HAP-1 (cell line): ENCODE results near the gene TJAP1.
"Not testable (repeated sequence)": the region's sequence is repeated elsewhere in the genome, so short reads cannot be mapped to it uniquely, and the experiment has no call there.

Experiments used
- DNase-seq, 2 experiments: peaks; one replicate each; pipeline ENCODE4 v3.0.0-alpha.2; 2016 to 2020; ENCODE audit warnings: low spot score in 2 of 2
- H3K27me3 ChIP-seq: fragments of 250-450 bp; sonication (Bioruptor Pico); 2 replicates; pipeline ENCODE4 v1.5.1; 2020; ENCODE audit warnings: low read depth, mild to moderate bottlenecking, moderate library complexity
- H3K36me3 ChIP-seq: fragments of 250-450 bp; sonication (Bioruptor Pico); replicated peaks from 2 replicates; pipeline ENCODE4 v1.5.1; 2020; ENCODE audit warnings: mild to moderate bottlenecking
- H3K4me1 ChIP-seq: fragments of 250-450 bp; sonication (Bioruptor Pico); 2 replicates; pipeline ENCODE4 v1.5.1; 2020; ENCODE audit warnings: mild to moderate bottlenecking
- H3K4me3 ChIP-seq: fragments of 250-450 bp; sonication (Bioruptor Pico); 2 replicates; pipeline ENCODE4 v1.5.1; 2020; ENCODE audit warnings: mild to moderate bottlenecking, moderate library complexity
- H3K9me3 ChIP-seq: fragments of 250-450 bp; sonication (Bioruptor Pico); 2 replicates; pipeline ENCODE4 v1.5.1; 2020; ENCODE audit warnings: mild to moderate bottlenecking, moderate library complexity
- in situ Hi-C: fragments of 300-500 bp; cut with MboI; formaldehyde crosslinking; loops from 3 replicates; pipeline ENCODE4 v1.14.3; 2020; ENCODE audit warnings: low sequenced_read_pairs, inconsistent platforms, mixed read lengths

Gene TJAP1

GRCh38 chr6:43495409-43495941, 18.1 kb downstream of the TJAP1 start:
- in situ Hi-C loops, result no loop called here
- peaks cover 23% of the 10 kb centered on the region for H3K36me3 ChIP-seq

GRCh38 chr6:43496370-43497128, 19.2 kb downstream of the TJAP1 start:
- Histone ChIP-seq H3K36me3 (peaks cover 32% of the 10 kb centered on the region), H3K27me3 (no peaks in the 10 kb centered on the region), H3K4me1 (no peaks in the 10 kb centered on the region), H3K9me3 (no peaks in the 10 kb centered on the region), H3K4me3 (no peak overlapping the region)
- in situ Hi-C loops, result no loop called here
- peak in 1 of 2 experiments; percentile 35 for DNase-seq

More at GRCh38 chr6:43495409-43495941, 18.1 kb downstream of the TJAP1 start:
- Histone ChIP-seq H3K9me3 (no peaks in the 10 kb centered on the region), H3K4me3 (no peak overlapping the region), H3K4me1 (no peaks in the 10 kb centered on the region), H3K27me3 (no peaks in the 10 kb centered on the region)
- no peak for DNase-seq

GRCh38 chr6:43497129-43497396, 19.7 kb downstream of the TJAP1 start:
- Histone ChIP-seq H3K4me1 (no peaks in the 10 kb centered on the region), H3K27me3 (no peaks in the 10 kb centered on the region), H3K4me3 (no peak overlapping the region), H3K36me3 (peaks cover 33% of the 10 kb centered on the region), H3K9me3 (no peaks in the 10 kb centered on the region)
- in situ Hi-C loops, result no loop called here
- no peak for DNase-seq

- in situ Hi-C loops, result no loop called here
These were observed 20.3 kb downstream of the TJAP1 start for GRCh38 chr6:43497689-43498088.

GRCh38 chr6:43498291-43498690, 20.9 kb downstream of the TJAP1 start:
- H3K36me3 ChIP-seq, result peaks cover 42% of the 10 kb centered on the region
- DNase-seq, H3K4me1 ChIP-seq, H3K9me3 ChIP-seq, H3K4me3 ChIP-seq, in situ Hi-C loops, H3K27me3 ChIP-seq: not testable (repeated sequence)

More at GRCh38 chr6:43497689-43498088, 20.3 kb downstream of the TJAP1 start:
- Histone ChIP-seq H3K9me3 (no peaks in the 10 kb centered on the region), H3K4me1 (no peaks in the 10 kb centered on the region), H3K36me3 (peaks cover 38% of the 10 kb centered on the region), H3K4me3 (no peak overlapping the region), H3K27me3 (no peaks in the 10 kb centered on the region)
- no peak for DNase-seq

- H3K9me3 ChIP-seq, result no peaks in the 10 kb centered on the region
- no peaks in the 10 kb centered on the region for H3K27me3 ChIP-seq
- in situ Hi-C loops, result no loop called here
- no peak for DNase-seq
- H3K36me3 ChIP-seq, result peaks cover 47% of the 10 kb centered on the region
- no peak overlapping the region for H3K4me3 ChIP-seq
- no peaks in the 10 kb centered on the region for H3K4me1 ChIP-seq
These were observed 21.9 kb downstream of the TJAP1 start for GRCh38 chr6:43499028-43499815.

GRCh38 chr6:43500921-43501320, 23.6 kb downstream of the TJAP1 start:
- Histone ChIP-seq H3K9me3 (no peaks in the 10 kb centered on the region), H3K4me3 (no peak overlapping the region), H3K27me3 (no peaks in the 10 kb centered on the region), H3K4me1 (no peaks in the 10 kb centered on the region), H3K36me3 (peaks cover 52% of the 10 kb centered on the region)
- no peak for DNase-seq
- in situ Hi-C loops, result loop anchor here (10.0 kb wide), 1 partner anchor 146 kb away; no protein-coding TSS in a partner anchor

- Histone ChIP-seq H3K4me1 (no peaks in the 10 kb centered on the region), H3K27me3 (no peaks in the 10 kb centered on the region), H3K4me3 (no peak overlapping the region), H3K9me3 (no peaks in the 10 kb centered on the region), H3K36me3 (peaks cover 53% of the 10 kb centered on the region)
- no peak for DNase-seq
- in situ Hi-C loops, result loop anchor here (10.0 kb wide), 1 partner anchor 148 kb away; no protein-coding TSS in a partner anchor
These were observed 25.3 kb downstream of the TJAP1 start for GRCh38 chr6:43502666-43503065.

- in situ Hi-C loops, result loop anchor here (10.0 kb wide), 1 partner anchor 149 kb away; no protein-coding TSS in a partner anchor
- no peak overlapping the region for H3K4me3 ChIP-seq
- no peaks in the 10 kb centered on the region for H3K4me1 ChIP-seq
- no peaks in the 10 kb centered on the region for H3K9me3 ChIP-seq
- DNase-seq, result no peak
- peaks cover 49% of the 10 kb centered on the region for H3K36me3 ChIP-seq
- no peaks in the 10 kb centered on the region for H3K27me3 ChIP-seq
These were observed 26.1 kb downstream of the TJAP1 start for GRCh38 chr6:43503443-43503842.

- in situ Hi-C loops, result loop anchor here (5.0 to 10.0 kb wide), 2 partner anchors 150 to 243 kb away; no protein-coding TSS in a partner anchor
- no peaks in the 10 kb centered on the region for H3K9me3 ChIP-seq
These were observed 27.6 kb downstream of the TJAP1 start for GRCh38 chr6:43504756-43505593.

GRCh38 chr6:43505718-43506117, 28.3 kb downstream of the TJAP1 start:
- no peaks in the 10 kb centered on the region for H3K9me3 ChIP-seq
- H3K27me3 ChIP-seq, result no peaks in the 10 kb centered on the region
- peaks cover 31% of the 10 kb centered on the region for H3K36me3 ChIP-seq
- peaks cover 6% of the 10 kb centered on the region; the same call in 1 of the 2 replicates for H3K4me1 ChIP-seq
- H3K4me3 ChIP-seq, result no peak overlapping the region
- in situ Hi-C loops, result loop anchor here (5.0 to 10.0 kb wide), 2 partner anchors 151 to 243 kb away; no protein-coding TSS in a partner anchor
- no peak for DNase-seq

More at GRCh38 chr6:43504756-43505593, 27.6 kb downstream of the TJAP1 start:
- Histone ChIP-seq H3K4me1 (0 out of 2 replicates have a peak, but pooled peaks cover 2% of the 10 kb centered on the region), H3K4me3 (no peak overlapping the region), H3K27me3 (no peaks in the 10 kb centered on the region), H3K36me3 (peaks cover 37% of the 10 kb centered on the region)
- DNase-seq, result no peak

GRCh38 chr6:43506171-43506570, 28.8 kb downstream of the TJAP1 start:
- in situ Hi-C loops, result loop anchor here (5.0 to 10.0 kb wide), 2 partner anchors 151 to 244 kb away; no protein-coding TSS in a partner anchor
- H3K9me3 ChIP-seq, result no peaks in the 10 kb centered on the region
- no peak overlapping the region for H3K4me3 ChIP-seq
- H3K27me3 ChIP-seq, result no peaks in the 10 kb centered on the region
- H3K36me3 ChIP-seq, result peaks cover 31% of the 10 kb centered on the region
- H3K4me1 ChIP-seq, result peaks cover 6% of the 10 kb centered on the region; the same call in 1 of the 2 replicates
- DNase-seq, result no peak
